Ishikawa (cell line): ENCODE results near the gene IL17C.
A peak's percentile ranks its signal among the peaks of the same experiment; 100 is the strongest.

ENCODE experiments used
- CEBPB ChIP-seq: IDR thresholded peaks from 2 replicates; pipeline ENCODE4 v1.6.1; 2012
- CREB1 ChIP-seq: IDR thresholded peaks from 2 replicates; pipeline ENCODE4 v1.6.1; 2012; ENCODE audit warnings: low read depth
- EGR1 ChIP-seq: IDR thresholded peaks from 2 replicates; pipeline ENCODE4 v1.6.1; 2012
- EP300 ChIP-seq: IDR thresholded peaks from 2 replicates; pipeline ENCODE4 v1.6.1; 2012; ENCODE audit warnings: borderline replicate concordance
- FOXM1 ChIP-seq: IDR thresholded peaks from 2 replicates; pipeline ENCODE4 v1.6.1; 2012; ENCODE audit warnings: low read depth, borderline replicate concordance
- MAX ChIP-seq: IDR thresholded peaks from 2 replicates; pipeline ENCODE4 v1.6.1; 2012
- NFIC ChIP-seq: IDR thresholded peaks from 2 replicates; pipeline ENCODE4 v1.6.1; 2012
- RAD21 ChIP-seq: IDR thresholded peaks from 2 replicates; pipeline ENCODE4 v1.6.1; 2012; ENCODE audit warnings: low read depth
- REST ChIP-seq: IDR thresholded peaks from 2 replicates; pipeline ENCODE4 v1.6.1; 2012; ENCODE audit warnings: low read depth, mild to moderate bottlenecking
- TAF1 ChIP-seq: IDR thresholded peaks from 2 replicates; pipeline ENCODE4 v1.6.1; 2012; ENCODE audit warnings: low read depth, mild to moderate bottlenecking
- TCF12 ChIP-seq: IDR thresholded peaks from 2 replicates; pipeline ENCODE4 v1.6.1; 2012; ENCODE audit warnings: low read depth
- TEAD4 ChIP-seq: IDR thresholded peaks from 2 replicates; pipeline ENCODE4 v1.6.1; 2012
- USF1 ChIP-seq: IDR thresholded peaks from 2 replicates; pipeline ENCODE4 v1.6.1; 2012
- YY1 ChIP-seq: IDR thresholded peaks from 2 replicates; pipeline ENCODE4 v1.6.1; 2012; ENCODE audit warnings: low read depth
- ZBTB7A ChIP-seq: IDR thresholded peaks from 2 replicates; pipeline ENCODE4 v1.6.1; 2012; ENCODE audit warnings: low read depth

IL17C gene

GRCh38 chr16:88672776-88673175, 34.4 kb downstream of the IL17C start:
- peak; percentile 29; the same call in 1 of the 2 replicates for TF ChIP-seq RAD21
- TF ChIP-seq CEBPB = no peak

- TF ChIP-seq TEAD4 (no peak), MAX (no peak), EGR1 (no peak), YY1 (no peak), TAF1 (no peak), TCF12 (no peak), ZBTB7A (no peak), REST (no peak), CREB1 (no peak), NFIC (no peak), CEBPB (no peak), EP300 (no peak), FOXM1 (no peak), USF1 (no peak), RAD21 (no peak)
These were observed 35.5 kb downstream of the IL17C start for GRCh38 chr16:88673716-88674379.

GRCh38 chr16:88676502-88677242, 38.3 kb downstream of the IL17C start:
- TF ChIP-seq TAF1 (no peak), EP300 (no peak), ZBTB7A (no peak), NFIC (no peak), CREB1 (no peak), TEAD4 (no peak), USF1 (no peak), REST (no peak), MAX (no peak), FOXM1 (no peak), TCF12 (no peak), RAD21 (no peak), CEBPB (no peak), EGR1 (no peak)

GRCh38 chr16:88677721-88678120, 39.3 kb downstream of the IL17C start:
- TF ChIP-seq MAX (no peak), YY1 (no peak), CREB1 (no peak)

- no peak for TF ChIP-seq FOXM1
These were observed 40.0 kb downstream of the IL17C start for GRCh38 chr16:88678224-88678979.

GRCh38 chr16:88680554-88681083, 42.2 kb downstream of the IL17C start:
- TF ChIP-seq USF1 = no peak
- TF ChIP-seq EGR1 = no peak
- no peak for TF ChIP-seq RAD21
- TF ChIP-seq EP300 = no peak
- no peak for TF ChIP-seq TAF1
- no peak for TF ChIP-seq NFIC
- no peak for TF ChIP-seq REST
- no peak for TF ChIP-seq FOXM1
- TF ChIP-seq YY1 = no peak
- no peak for TF ChIP-seq MAX
- no peak for TF ChIP-seq TCF12
- no peak for TF ChIP-seq CEBPB
- no peak for TF ChIP-seq CREB1
- TF ChIP-seq TEAD4 = no peak
- no peak for TF ChIP-seq ZBTB7A
